ENCODE results near the gene ATF7IP2.

DNA sequence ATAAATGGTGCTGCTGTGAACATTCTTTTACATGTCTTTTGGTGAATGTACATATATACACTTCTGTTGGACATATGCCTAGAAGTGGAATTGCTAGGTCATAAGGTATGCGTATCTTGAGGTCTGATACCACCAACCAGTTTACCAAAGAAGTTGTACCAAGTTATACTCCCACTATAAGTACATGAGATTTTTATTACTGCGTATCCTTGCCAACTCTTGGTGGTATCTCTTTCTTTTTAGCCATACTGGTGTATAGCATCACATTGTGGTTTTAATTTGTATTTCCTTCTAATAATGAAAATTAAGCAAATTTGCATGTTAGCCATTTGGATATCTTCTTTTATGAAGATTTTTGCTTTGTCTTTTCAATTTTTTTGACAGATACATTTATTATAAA lies 80.5 kb downstream of the ATF7IP2 start:
- TF ChIP-seq EZH2phosphoT487 (IDR thresholded peaks at IDR 0.05; ENCODE audit: borderline replicate concordance, low read depth, low read length): no peak
- TF ChIP-seq, protein P1, sequence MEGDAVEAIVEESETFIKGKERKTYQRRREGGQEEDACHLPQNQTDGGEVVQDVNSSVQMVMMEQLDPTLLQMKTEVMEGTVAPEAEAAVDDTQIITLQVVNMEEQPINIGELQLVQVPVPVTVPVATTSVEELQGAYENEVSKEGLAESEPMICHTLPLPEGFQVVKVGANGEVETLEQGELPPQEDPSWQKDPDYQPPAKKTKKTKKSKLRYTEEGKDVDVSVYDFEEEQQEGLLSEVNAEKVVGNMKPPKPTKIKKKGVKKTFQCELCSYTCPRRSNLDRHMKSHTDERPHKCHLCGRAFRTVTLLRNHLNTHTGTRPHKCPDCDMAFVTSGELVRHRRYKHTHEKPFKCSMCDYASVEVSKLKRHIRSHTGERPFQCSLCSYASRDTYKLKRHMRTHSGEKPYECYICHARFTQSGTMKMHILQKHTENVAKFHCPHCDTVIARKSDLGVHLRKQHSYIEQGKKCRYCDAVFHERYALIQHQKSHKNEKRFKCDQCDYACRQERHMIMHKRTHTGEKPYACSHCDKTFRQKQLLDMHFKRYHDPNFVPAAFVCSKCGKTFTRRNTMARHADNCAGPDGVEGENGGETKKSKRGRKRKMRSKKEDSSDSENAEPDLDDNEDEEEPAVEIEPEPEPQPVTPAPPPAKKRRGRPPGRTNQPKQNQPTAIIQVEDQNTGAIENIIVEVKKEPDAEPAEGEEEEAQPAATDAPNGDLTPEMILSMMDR (conservative IDR thresholded peaks at IDR 0.05; ENCODE audit: low read length): no peak
